ENCODE measurements around the gene SHANK1.
"Not testable (repeated sequence)": the region's sequence is repeated elsewhere in the genome, so short reads cannot be mapped to it uniquely, and the experiment has no call there.

SHANK1 gene

GRCh38 chr19:50719566-50719965 lies at the start of gene SHANK1:
SHANK1 (minus strand) TSS chr19:50719802; CDS start chr19:50716919, 2,883 bp downstream.
- peak; percentile 43 for DNase-seq (ENCODE audit: low read depth)

- no peak for DNase-seq (ENCODE audit: low read depth)
Measured at GRCh38 chr19:50768277-50768676, 48.7 kb upstream of the SHANK1 start.

- not testable (repeated sequence) for DNase-seq (ENCODE audit: low read depth)
Measured at GRCh38 chr19:50767263-50767662, 47.7 kb upstream of the SHANK1 start.

GRCh38 chr19:50766746-50767145 lies 47.1 kb upstream of the SHANK1 start:
- not testable (repeated sequence) for DNase-seq (ENCODE audit: low read depth)

- DNase-seq (ENCODE audit: low read depth): no peak
Measured at GRCh38 chr19:50764409-50764808, 44.8 kb upstream of the SHANK1 start.

- DNase-seq (ENCODE audit: low read depth): not testable (repeated sequence)
Measured at GRCh38 chr19:50763521-50763920, 43.9 kb upstream of the SHANK1 start.

GRCh38 chr19:50761501-50761900 lies 41.9 kb upstream of the SHANK1 start:
- not testable (repeated sequence) for DNase-seq (ENCODE audit: low read depth)

- peak; percentile 42 for DNase-seq (ENCODE audit: low read depth)
Measured at GRCh38 chr19:50759886-50760285, 40.3 kb upstream of the SHANK1 start.

GRCh38 chr19:50759076-50759475 lies 39.5 kb upstream of the SHANK1 start:
- not testable (repeated sequence) for DNase-seq (ENCODE audit: low read depth)

GRCh38 chr19:50757624-50758023 lies 38.0 kb upstream of the SHANK1 start:
- DNase-seq (ENCODE audit: low read depth): not testable (repeated sequence)

GRCh38 chr19:50756244-50756643 lies 36.6 kb upstream of the SHANK1 start:
- not testable (repeated sequence) for DNase-seq (ENCODE audit: low read depth)

GRCh38 chr19:50753879-50754278 lies 34.3 kb upstream of the SHANK1 start:
- no peak for DNase-seq (ENCODE audit: low read depth)

GRCh38 chr19:50750010-50750409 lies 30.4 kb upstream of the SHANK1 start:
- no peak for DNase-seq (ENCODE audit: low read depth)

GRCh38 chr19:50749490-50749889 lies 29.9 kb upstream of the SHANK1 start:
- DNase-seq (ENCODE audit: low read depth): no peak

- DNase-seq (ENCODE audit: low read depth): not testable (repeated sequence)
Measured at GRCh38 chr19:50747141-50747540, 27.5 kb upstream of the SHANK1 start.

GRCh38 chr19:50745221-50745620 lies 25.6 kb upstream of the SHANK1 start:
- DNase-seq (ENCODE audit: low read depth): no peak

GRCh38 chr19:50743537-50743936 lies 23.9 kb upstream of the SHANK1 start:
- DNase-seq (ENCODE audit: low read depth): no peak

- no peak for DNase-seq (ENCODE audit: low read depth)
Measured at GRCh38 chr19:50741179-50741933, 21.8 kb upstream of the SHANK1 start.

- no peak for DNase-seq (ENCODE audit: low read depth)
Measured at GRCh38 chr19:50739914-50740426, 20.4 kb upstream of the SHANK1 start.

- DNase-seq (ENCODE audit: low read depth): no peak
Measured at GRCh38 chr19:50739132-50739913, 19.7 kb upstream of the SHANK1 start.

GRCh38 chr19:50736338-50736737 lies 16.7 kb upstream of the SHANK1 start:
- DNase-seq (ENCODE audit: low read depth): no peak

GRCh38 chr19:50735869-50736268 lies 16.3 kb upstream of the SHANK1 start:
- no peak for DNase-seq (ENCODE audit: low read depth)

- DNase-seq (ENCODE audit: low read depth): no peak
Measured at GRCh38 chr19:50729894-50730293, 10.3 kb upstream of the SHANK1 start.
